NCI-H2171 treated with DMSO at 0.1 percent for 48 hours (cell line): ENCODE measurements around the gene CYP46A1.
"Not testable (repeated sequence)": the region's sequence is repeated elsewhere in the genome, so short reads cannot be mapped to it uniquely, and the experiment has no call there.

Experiments
- DNase-seq: peaks from one replicate; lab custom pipeline; 2025; lab: John Stamatoyannopoulos, UW

CYP46A1 gene

GRCh38 chr14:99683619-99684409 lies at the start of gene CYP46A1:
CYP46A1 (plus strand) TSS chr14:99684298; CDS start chr14:99684418, 120 bp downstream.
- peak; percentile 100 for DNase-seq

- DNase-seq, result no peak
These were observed 49.7 kb upstream of the CYP46A1 start for GRCh38 chr14:99634443-99634842.

DNA sequence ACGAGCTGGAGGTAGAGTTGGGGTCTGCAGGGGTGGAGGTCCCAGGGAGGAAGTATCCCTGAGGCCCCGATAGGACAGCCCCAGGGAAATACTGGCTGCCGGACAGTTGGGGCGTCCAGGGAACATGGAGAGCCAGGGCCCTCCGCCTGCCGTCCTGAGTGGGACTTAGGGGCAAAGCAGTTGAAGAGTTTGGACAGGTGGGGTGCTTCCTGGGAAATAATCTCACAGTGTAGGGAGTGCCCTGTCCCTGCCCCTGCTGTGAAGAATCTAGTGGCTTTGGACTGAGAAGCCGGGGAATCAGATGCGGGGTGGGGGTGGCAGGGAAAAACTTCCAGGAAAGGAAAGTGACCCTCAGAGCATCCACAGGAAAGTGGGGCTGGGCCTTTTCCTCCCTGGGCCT lies 49.0 kb upstream of the CYP46A1 start:
- DNase-seq, result no peak

DNA sequence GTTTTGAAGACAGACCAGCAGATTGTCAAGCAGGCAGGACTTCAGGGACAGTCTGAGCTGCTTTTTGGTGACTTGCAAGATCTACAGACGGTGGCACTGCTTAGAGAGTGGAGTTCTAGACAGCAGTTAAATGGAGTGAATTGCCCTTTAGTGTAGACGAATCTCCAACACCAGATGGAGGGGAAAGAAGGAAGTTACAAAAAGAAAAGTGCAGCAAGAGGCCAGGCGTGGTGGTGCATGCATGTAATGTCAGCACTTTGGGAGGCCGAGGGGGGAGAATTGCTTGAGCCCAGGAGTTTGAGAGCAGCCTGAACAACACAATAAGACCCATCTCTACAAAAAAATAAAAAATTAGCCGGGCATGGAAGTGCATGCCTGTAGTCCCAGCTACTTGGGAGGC lies 47.6 kb upstream of the CYP46A1 start:
- no peak for DNase-seq

DNA sequence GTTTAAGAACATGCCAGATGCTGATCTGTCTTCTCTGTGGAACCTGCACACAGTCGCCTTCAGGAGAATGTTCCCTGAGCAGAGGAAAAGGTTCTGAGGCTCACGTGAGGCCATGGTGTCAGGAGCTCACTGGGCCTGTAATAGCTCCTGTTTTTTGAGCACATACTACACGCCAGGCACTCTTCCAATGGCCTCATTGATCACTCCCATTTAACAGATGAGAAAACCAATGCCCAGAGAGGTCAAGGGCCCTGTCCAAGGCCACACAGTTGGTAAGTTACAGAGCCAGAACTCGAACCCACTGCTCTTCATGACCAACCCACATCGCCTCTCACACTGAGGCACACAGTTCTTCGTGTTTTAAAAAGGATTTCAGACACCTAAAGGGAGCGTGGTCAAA lies 46.5 kb upstream of the CYP46A1 start:
- DNase-seq, result no peak

DNA sequence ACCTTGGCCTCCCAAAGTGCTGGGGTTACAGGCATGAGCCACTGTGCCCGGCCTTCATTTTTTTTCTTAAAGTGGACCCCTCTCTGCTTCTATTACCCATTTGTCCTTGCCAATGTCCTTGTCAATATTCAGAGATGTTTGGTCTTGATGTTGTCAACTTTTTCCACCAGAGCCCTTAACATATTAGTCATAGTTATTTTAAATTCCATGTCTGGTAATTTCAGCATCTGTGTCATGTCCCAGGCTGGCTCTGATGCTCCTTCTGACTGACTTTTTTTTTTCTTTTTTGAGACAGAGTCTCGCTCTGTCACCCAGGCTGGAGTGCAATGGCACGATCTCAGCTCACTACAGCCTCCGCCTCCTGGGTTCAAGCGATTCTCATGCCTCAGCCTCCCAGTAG lies 41.3 kb upstream of the CYP46A1 start:
- not testable (repeated sequence) for DNase-seq

- DNase-seq, result no peak
These were observed 40.8 kb upstream of the CYP46A1 start for GRCh38 chr14:99643343-99643742.

- no peak for DNase-seq
These were observed 40.0 kb upstream of the CYP46A1 start for GRCh38 chr14:99644035-99644587.

GRCh38 chr14:99644723-99645544 lies 39.2 kb upstream of the CYP46A1 start, which contains the start of gene HHIPL1:
HHIPL1 (plus strand) TSS chr14:99645129; CDS start chr14:99645208, 79 bp downstream.
- no peak for DNase-seq

DNA sequence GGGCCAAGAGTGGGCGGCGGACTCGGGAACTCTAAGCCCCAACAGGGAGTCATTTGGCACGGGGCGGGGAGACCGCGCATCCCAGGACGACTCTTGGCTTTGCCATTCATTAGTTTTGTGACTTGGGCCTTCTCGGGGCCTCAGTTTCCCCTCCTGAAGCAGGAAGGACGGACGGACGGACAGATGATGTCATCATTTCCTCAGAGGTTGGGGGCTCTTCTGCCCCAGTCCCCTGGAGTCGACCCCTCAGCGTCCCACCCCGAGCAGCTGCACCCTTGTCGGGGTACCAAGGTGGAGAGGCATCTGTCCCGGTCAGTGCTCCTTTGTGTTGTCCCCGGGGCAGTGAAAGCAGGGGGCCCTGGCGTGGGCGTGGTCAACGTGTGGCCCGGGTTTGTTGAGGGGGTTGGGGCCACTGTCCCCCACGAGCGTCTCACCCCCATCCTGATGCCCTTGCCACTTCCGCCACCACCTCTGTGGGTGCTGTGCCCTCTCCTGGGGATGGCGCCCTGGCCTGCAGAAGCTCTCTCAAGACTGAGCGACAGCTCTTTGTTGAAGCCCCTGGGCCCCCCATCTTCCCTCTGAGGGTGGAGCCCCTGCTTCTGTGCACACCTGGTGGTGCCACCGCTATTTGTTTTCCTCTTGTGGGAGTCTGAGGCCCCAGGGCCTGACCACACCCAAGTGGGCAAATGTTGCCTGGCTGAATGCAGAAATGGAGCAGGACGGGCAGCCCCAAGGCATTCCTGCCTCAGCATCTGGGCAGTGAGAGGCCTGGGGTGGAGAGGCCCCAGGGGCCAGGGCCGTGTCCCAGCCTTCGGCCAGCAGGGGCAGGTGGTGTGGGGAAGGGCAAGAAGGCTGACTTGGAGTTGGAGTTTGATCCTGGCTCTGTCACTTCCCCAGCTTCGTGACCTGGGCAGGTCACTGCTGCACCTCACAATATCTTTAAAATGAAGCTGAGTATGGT lies 38.3 kb upstream of the CYP46A1 start:
- no peak for DNase-seq

DNA sequence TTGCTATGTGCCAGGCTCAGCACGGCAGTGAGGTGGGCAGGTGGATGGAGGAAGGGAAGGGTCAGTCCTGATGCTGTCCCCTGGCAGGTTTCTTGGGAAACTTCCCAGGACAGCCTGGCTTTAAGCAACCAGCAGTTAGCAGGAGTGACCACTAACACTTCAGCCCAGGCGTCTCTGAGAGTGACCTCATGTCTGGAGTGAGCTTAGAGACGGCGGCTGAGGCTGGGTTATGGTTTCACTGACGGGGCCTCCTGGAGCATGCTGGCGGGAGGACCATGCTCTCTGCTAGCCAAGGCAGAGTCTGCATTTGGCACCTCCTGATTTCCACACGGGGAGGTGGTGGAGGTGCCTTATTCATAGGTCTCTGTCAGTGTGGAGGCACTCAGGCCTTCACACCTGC lies 36.7 kb upstream of the CYP46A1 start:
- DNase-seq, result no peak

DNA sequence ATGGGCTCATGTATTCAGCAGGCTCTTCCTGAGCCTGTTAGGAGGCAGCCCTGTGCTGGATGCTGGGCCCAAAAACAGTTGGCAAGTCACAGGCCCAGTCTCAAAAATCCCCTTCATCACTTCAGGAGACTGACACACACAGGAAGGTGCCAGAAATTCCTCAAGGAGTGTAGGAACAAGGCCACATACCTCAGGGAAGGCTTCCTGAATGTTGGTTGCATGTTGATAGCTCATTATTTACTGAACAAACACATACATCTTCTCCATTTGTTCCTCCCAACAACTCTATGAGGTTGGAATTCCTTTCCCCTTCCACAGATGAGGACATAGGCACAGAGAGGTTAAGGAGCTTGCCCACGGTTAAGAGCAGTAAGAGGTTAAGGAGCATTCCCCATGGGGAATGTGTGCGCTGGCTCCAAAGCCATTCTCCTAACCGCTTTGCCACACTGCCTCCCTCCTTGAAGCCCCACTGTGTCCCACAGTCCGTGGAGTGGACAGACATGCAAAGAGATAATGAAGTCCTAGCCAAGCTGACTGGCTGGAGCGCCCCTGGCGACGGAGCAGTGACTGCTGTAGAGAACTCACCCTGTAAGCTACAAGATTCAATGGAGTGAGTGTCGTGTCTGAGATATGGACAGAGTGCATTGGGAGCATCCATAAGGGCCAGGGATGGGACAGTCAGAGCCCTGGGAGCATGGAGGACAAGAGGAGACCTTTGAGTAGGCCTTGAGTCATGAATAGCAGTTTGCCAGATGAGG lies 35.9 kb upstream of the CYP46A1 start:
- no peak for DNase-seq

DNA sequence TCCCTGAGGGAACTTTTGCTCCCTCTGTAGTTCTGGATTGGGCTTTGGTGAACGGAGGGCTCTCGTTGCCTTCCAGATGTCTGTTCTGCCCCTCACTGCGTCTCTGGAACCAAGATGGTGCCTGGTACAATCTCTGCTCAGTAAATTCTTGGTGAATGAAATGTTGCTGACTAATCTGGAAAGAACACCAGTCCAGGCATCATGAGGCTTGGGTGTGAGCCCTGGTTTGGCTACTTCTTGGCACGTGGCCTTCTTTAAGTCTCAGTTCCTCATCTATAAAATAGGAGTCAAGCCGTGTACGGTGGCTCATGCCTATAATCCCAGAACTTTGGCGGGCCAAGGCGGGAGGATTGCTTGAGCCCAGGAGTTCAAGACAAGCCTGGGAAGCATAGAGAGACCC lies 34.9 kb upstream of the CYP46A1 start:
- DNase-seq, result no peak

- no peak for DNase-seq
These were observed 34.5 kb upstream of the CYP46A1 start for GRCh38 chr14:99649643-99650042.

DNA sequence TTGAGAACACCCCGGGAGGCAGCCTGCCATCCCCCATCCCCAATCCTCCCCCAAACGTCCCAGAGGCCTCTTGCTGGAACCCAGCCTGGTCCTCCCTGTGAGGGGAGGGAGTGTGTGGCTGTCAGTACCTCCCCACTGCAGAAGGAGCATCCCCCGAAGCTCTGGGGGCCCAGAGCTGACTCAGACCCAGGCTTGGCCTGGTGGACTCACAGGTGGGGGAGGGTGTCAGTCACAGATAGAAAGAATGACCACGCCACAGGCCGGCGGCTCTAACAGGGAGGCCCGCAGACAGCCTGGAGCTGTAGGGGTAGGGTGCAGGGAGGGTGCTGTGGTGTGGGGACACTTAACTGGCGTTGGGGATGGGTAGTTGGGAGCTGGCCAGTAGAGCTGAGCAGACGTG lies 33.9 kb upstream of the CYP46A1 start:
- DNase-seq, result no peak

- no peak for DNase-seq
These were observed 31.9 kb upstream of the CYP46A1 start for GRCh38 chr14:99651953-99652746.

DNA sequence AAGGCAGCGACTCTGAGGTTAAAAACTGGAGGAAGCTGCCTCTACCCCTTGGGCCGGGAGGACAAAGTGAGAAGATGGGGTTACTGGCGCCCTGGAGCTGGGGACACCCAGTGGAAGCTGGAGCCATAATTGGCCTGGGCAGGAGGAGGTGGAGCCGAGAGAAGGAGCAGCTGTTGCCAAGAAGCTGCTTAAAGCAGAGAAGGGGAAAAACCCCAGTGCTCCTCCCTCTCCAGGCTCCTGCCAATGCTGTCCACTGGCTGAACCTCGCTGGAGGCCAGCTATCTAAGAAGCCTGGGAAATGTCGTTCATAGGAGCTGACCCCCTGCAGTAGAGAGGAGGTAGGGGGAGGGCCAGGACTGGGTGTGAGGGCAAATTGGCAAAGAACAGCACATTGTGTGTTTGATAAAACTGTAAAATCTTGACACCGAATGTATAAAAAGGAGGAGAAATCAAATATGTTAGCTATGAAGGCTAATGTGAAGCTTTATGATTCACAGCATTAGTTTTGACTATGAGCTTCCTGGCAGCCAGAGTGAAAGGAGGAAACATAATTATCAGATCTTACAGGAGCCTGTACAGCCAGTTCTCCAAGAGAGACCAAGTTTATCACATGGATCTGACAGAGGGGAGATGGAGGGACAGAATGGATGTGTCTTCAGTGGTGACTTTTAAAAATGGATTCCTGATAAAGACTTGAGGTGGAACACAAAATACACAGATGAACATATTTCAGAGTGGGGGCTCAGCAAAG lies 29.7 kb upstream of the CYP46A1 start:
- DNase-seq, result peak; percentile 46

DNA sequence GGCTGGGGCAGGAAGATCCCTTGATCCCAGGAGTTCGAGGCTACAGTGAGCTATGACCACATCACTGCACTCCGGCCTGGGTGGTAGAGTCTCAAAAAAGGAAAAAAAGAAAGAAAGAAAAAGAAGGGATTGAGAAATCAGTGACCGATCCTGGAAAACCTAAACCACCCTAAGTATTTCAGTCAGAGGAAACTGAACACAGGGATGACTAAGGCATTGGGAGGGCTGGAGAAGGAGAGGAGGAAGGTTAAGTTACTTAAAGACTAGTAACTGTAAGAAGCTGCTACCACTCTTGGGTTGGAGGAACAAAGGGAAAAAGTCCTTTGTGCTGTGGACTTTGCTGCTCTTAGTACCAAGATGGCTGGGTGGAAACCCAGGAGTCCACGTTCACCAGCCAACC lies 28.6 kb upstream of the CYP46A1 start:
- no peak for DNase-seq

- DNase-seq, result no peak
These were observed 27.9 kb upstream of the CYP46A1 start for GRCh38 chr14:99656171-99656570.
